ENCODE results near the gene INPPL1.
"Not testable (repeated sequence)": the region's sequence is repeated elsewhere in the genome, so short reads cannot be mapped to it uniquely, and the experiment has no call there.

- TF ChIP-seq SUZ12 (IDR thresholded peaks at IDR 0.05; ENCODE audit: extremely low read depth, insufficient read depth, insufficient read length); YY1 (IDR thresholded peaks at IDR 0.05; ENCODE audit: insufficient read depth, insufficient read length); ZNF274 (IDR thresholded peaks at IDR 0.05; ENCODE audit: low read depth, low read length): not testable (repeated sequence)
Measured at GRCh38 chr11:72266960-72267359, 42.4 kb downstream of the INPPL1 start.

Measured in NT2/D1 (cell line).